Keratinocyte (primary cell): ENCODE measurements around the gene SLCO3A1. TPM values are rescaled to one million over a fixed set of nuclear protein-coding genes. Genes with fewer than 3 reads are reported as not detected.

Experiments
- DNase-seq: peaks from one replicate; pipeline ENCODE4 v3.0.0-alpha.2; 2011; ENCODE audit warnings: low read depth, missing footprints, low spot score
- FAIRE-seq: peaks from 2 replicates; lab custom pipeline; 2011; peaks lifted over from hg19 to GRCh38; lab: Jason Lieb, UNC
- H2AFZ ChIP-seq: 2 replicates; pipeline ENCODE4 v1.6.0; 2012; ENCODE audit warnings: low read length, control low read depth, inconsistent platforms; ENCODE audit not compliant: control insufficient read depth
- H3K27ac ChIP-seq: 2 replicates; pipeline ENCODE4 v1.5.1; 2011; ENCODE audit warnings: low read length; ENCODE audit not compliant: control insufficient read depth, insufficient read depth
- H3K27me3 ChIP-seq: 3 replicates; pipeline ENCODE4 v1.6.0; 2011; ENCODE audit warnings: low read length; ENCODE audit not compliant: control insufficient read depth, insufficient read depth; ENCODE audit errors: extremely low read depth
- H3K36me3 ChIP-seq, 2 experiments: 2 replicates in 1 of 2; 3 replicates in 1 of 2; pipeline ENCODE4 v1.5.1; 2011; ENCODE audit warnings: low read length in 2 of 2, mild to moderate bottlenecking in 1 of 2; ENCODE audit not compliant: control insufficient read depth in 2 of 2, insufficient read depth in 2 of 2; ENCODE audit errors: extremely low read depth in 1 of 2
- H3K4me1 ChIP-seq: 3 replicates; pipeline ENCODE4 v1.5.1; 2011; ENCODE audit warnings: low read length; ENCODE audit not compliant: control insufficient read depth, insufficient read depth; ENCODE audit errors: extremely low read depth
- H3K4me2 ChIP-seq: 3 replicates; pipeline ENCODE4 v1.6.0; 2011; ENCODE audit warnings: low read depth, low read length; ENCODE audit not compliant: control insufficient read depth, insufficient read depth; ENCODE audit errors: extremely low read depth
- H3K4me3 ChIP-seq, 3 experiments: fragments of 200-600 bp in 1 of 3; sonication (generic) in 1 of 3; 2 replicates in 2 of 3; 3 replicates in 1 of 3; pipeline ENCODE4 v1.5.1; 2011 to 2016; ENCODE audit warnings: low read length in 3 of 3, mild to moderate bottlenecking in 3 of 3, control low read depth in 2 of 3, inconsistent platforms in 1 of 3, low read depth in 1 of 3, mixed read lengths in 1 of 3, mixed run types in 1 of 3, moderate library complexity in 1 of 3; ENCODE audit not compliant: control insufficient read depth in 2 of 3, insufficient read depth in 2 of 3; ENCODE audit errors: extremely low read depth in 1 of 3
- H3K79me2 ChIP-seq: 2 replicates; pipeline ENCODE4 v1.6.0; 2012; ENCODE audit warnings: low read length; ENCODE audit not compliant: control insufficient read depth, insufficient read depth
- H3K9ac ChIP-seq: 3 replicates; pipeline ENCODE4 v1.6.0; 2011; ENCODE audit warnings: low read length; ENCODE audit not compliant: control insufficient read depth, insufficient read depth; ENCODE audit errors: extremely low read depth
- H3K9me1 ChIP-seq: 3 replicates; pipeline ENCODE4 v1.6.0; 2011; ENCODE audit warnings: low read length; ENCODE audit not compliant: control insufficient read depth, insufficient read depth; ENCODE audit errors: extremely low read depth
- H3K9me3 ChIP-seq: 2 replicates; pipeline ENCODE4 v1.5.1; 2012; ENCODE audit warnings: low read depth, low read length; ENCODE audit not compliant: control insufficient read depth
- H4K20me1 ChIP-seq: 3 replicates; pipeline ENCODE4 v1.6.0; 2011; ENCODE audit warnings: low read length; ENCODE audit not compliant: control insufficient read depth, insufficient read depth; ENCODE audit errors: extremely low read depth
- EZH2 ChIP-seq: IDR thresholded peaks from one replicate; pipeline ENCODE4 v1.6.1; 2012; ENCODE audit warnings: inconsistent platforms, mild to moderate bottlenecking, low read length, moderate library complexity
- dilution Hi-C: fragments of 300-500 bp; cut with MboI; formaldehyde crosslinking; loops from one replicate; pipeline ENCODE4 v1.7.0; 2020; ENCODE audit warnings: low sequenced_read_pairs; ENCODE audit not compliant: extremely low pct_ligation_motif_present
- polyA plus RNA-seq, 5 experiments: library from polyadenylated mRNA; depleted of rRNA in 3 of 5; stranded (reverse) in 3 of 5; stranded (forward) in 1 of 5; unstranded in 1 of 5; fragments of >200 nt; gene quantifications; 1 replicate in 1 of 5; 2 replicates in 3 of 5; 3 replicates in 1 of 5; pipeline versions ENCODE4 v1.2.1 to v1.2.3, GENCODE V29; 2011 to 2012; ENCODE audit warnings: missing spikeins in 2 of 5, low read depth in 1 of 5, low replicate concordance in 1 of 5
- TF ChIP-seq, protein P1 (sequence below), 3 experiments: IDR thresholded peaks in 1 of 3; conservative IDR thresholded peaks in 1 of 3; optimal IDR thresholded peaks in 1 of 3; 2 replicates in 2 of 3; 3 replicates in 1 of 3; pipeline versions ENCODE3 to v1.5.1; 2011; ENCODE audit warnings: low read length in 3 of 3, mild to moderate bottlenecking in 3 of 3, moderate library complexity in 2 of 3, control low read depth in 1 of 3, inconsistent platforms in 1 of 3; ENCODE audit not compliant: insufficient read depth in 2 of 3; ENCODE audit errors: extremely low read depth in 1 of 3

SLCO3A1 gene
- polyA plus RNA-seq, 1 donor (not counting 4 experiments of a cell fraction or from before 2014, with no cell fraction given): 21.3 TPM

DNA sequence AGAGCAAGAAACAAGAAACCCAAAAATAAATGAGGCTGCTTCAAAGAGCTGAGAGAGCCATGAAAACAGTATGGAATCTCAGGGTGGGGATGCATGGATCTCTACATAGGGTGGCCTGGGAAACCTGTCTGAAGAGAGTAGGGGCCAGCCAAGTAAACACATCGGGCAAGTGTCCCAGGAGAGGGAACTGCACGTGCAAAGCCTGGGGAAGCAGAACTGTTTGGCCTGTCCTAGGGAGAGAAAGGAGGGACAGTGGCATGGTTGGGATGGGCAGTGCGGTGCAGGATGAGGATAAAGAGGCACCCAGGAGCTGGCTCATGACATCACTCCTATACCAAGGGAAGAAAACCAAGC, 271.1 kb downstream of the SLCO3A1 start:
- Histone ChIP-seq H4K20me1 (no peaks in the 10 kb centered on the region), H2AFZ (no peak overlapping the region), H3K27me3 (no peaks in the 10 kb centered on the region), H3K9me3 (no peaks in the 10 kb centered on the region), H3K27ac (no peak overlapping the region), H3K4me3 (no peak overlapping the region), H3K9me1 (no peaks in the 10 kb centered on the region), H3K36me3 (peaks cover 9 to 10% of the 10 kb centered on the region in 2 experiments), H3K79me2 (no peaks in the 10 kb centered on the region), H3K4me2 (no peak overlapping the region), H3K4me1 (no peaks in the 10 kb centered on the region), H3K9ac (no peak overlapping the region)
- no peak for DNase-seq
- dilution Hi-C loops: no loop called here
- TF ChIP-seq, protein P1, sequence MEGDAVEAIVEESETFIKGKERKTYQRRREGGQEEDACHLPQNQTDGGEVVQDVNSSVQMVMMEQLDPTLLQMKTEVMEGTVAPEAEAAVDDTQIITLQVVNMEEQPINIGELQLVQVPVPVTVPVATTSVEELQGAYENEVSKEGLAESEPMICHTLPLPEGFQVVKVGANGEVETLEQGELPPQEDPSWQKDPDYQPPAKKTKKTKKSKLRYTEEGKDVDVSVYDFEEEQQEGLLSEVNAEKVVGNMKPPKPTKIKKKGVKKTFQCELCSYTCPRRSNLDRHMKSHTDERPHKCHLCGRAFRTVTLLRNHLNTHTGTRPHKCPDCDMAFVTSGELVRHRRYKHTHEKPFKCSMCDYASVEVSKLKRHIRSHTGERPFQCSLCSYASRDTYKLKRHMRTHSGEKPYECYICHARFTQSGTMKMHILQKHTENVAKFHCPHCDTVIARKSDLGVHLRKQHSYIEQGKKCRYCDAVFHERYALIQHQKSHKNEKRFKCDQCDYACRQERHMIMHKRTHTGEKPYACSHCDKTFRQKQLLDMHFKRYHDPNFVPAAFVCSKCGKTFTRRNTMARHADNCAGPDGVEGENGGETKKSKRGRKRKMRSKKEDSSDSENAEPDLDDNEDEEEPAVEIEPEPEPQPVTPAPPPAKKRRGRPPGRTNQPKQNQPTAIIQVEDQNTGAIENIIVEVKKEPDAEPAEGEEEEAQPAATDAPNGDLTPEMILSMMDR (optimal IDR thresholded peaks at IDR 0.05 in 1 of 3, IDR thresholded peaks at IDR 0.05 in 1 of 3, conservative IDR thresholded peaks at IDR 0.05 in 1 of 3; ENCODE audit: extremely low read depth in 1 of 3, insufficient read depth in 2 of 3, low read length in 3 of 3): no peak
- FAIRE-seq: no peak

- H3K9me1 ChIP-seq: no peaks in the 10 kb centered on the region
- no peak overlapping the region for H2AFZ ChIP-seq
- no peaks in the 10 kb centered on the region for H4K20me1 ChIP-seq
- dilution Hi-C loops: no loop called here
- TF ChIP-seq, protein P1 (optimal IDR thresholded peaks at IDR 0.05 in 1 of 3, IDR thresholded peaks at IDR 0.05 in 1 of 3, conservative IDR thresholded peaks at IDR 0.05 in 1 of 3; ENCODE audit: extremely low read depth in 1 of 3, insufficient read depth in 2 of 3, low read length in 3 of 3): no peak
- TF ChIP-seq EZH2: no peak
- DNase-seq: no peak
- H3K79me2 ChIP-seq: no peaks in the 10 kb centered on the region
- H3K27me3 ChIP-seq: no peaks in the 10 kb centered on the region
- peaks cover 9 to 13% of the 10 kb centered on the region in 2 experiments for H3K36me3 ChIP-seq
- no peak overlapping the region for H3K9ac ChIP-seq
- FAIRE-seq: no peak
- H3K9me3 ChIP-seq: no peaks in the 10 kb centered on the region
- peaks cover 3% of the 10 kb centered on the region for H3K4me1 ChIP-seq
- no peak overlapping the region for H3K27ac ChIP-seq
- H3K4me3 ChIP-seq: no peak overlapping the region
- no peak overlapping the region for H3K4me2 ChIP-seq
These were observed 275.3 kb downstream of the SLCO3A1 start for GRCh38 chr15:92128788-92129187.
